OCI-LY3 (cell line): ENCODE data around the gene GNAZ.

Source experiments
- CTCF ChIP-seq: fragments of 200-600, 300-600 bp; sonication (generic); IDR thresholded peaks from 2 replicates; pipeline ENCODE4 v1.5.1; 2014; ENCODE audit warnings: antibody characterized with exemption, low read length, low read depth
- EZH2phosphoT487 ChIP-seq: fragments of 200-600 bp; shearing (Covaris generic); IDR thresholded peaks from 2 replicates; pipeline ENCODE4 v1.6.1; 2018; ENCODE audit warnings: antibody characterized with exemption, mixed run types, low read depth

GRCh38 chr22:23169043-23169406 lies 98.7 kb downstream of the GNAZ start:
- TF ChIP-seq CTCF, result no peak
- no peak for TF ChIP-seq EZH2phosphoT487
